GOT3 (cell line): ENCODE results near the gene TAF12.
"Not testable (repeated sequence)": the region's sequence is repeated elsewhere in the genome, so short reads cannot be mapped to it uniquely, and the experiment has no call there.

Experiments
- DNase-seq: peaks from one replicate; lab custom pipeline; 2025; ENCODE audit warnings: mixed read lengths; lab: John Stamatoyannopoulos, UW

TAF12 gene

GRCh38 chr1:28581531-28582247, 61.2 kb downstream of the TAF12 start:
- DNase-seq = peak; percentile 89

- DNase-seq = no peak
Measured at GRCh38 chr1:28580722-28581530, 61.9 kb downstream of the TAF12 start.

GRCh38 chr1:28579401-28579800, 63.5 kb downstream of the TAF12 start:
- no peak for DNase-seq

GRCh38 chr1:28578696-28579218, 64.1 kb downstream of the TAF12 start:
- DNase-seq = no peak

GRCh38 chr1:28577738-28578536, 64.9 kb downstream of the TAF12 start:
- no peak for DNase-seq

- no peak for DNase-seq
Measured at GRCh38 chr1:28577052-28577678, 65.7 kb downstream of the TAF12 start.

GRCh38 chr1:28573564-28573963, 69.3 kb downstream of the TAF12 start:
- no peak for DNase-seq

GRCh38 chr1:28572891-28573290, 70.0 kb downstream of the TAF12 start:
- not testable (repeated sequence) for DNase-seq

- no peak for DNase-seq
Measured at GRCh38 chr1:28571911-28572310, 71.0 kb downstream of the TAF12 start.

- DNase-seq = no peak
Measured at GRCh38 chr1:28566931-28567330, 75.9 kb downstream of the TAF12 start.

GRCh38 chr1:28565726-28566125, 77.1 kb downstream of the TAF12 start:
- DNase-seq = no peak

GRCh38 chr1:28565040-28565439, 77.8 kb downstream of the TAF12 start:
- DNase-seq = no peak

- no peak for DNase-seq
Measured at GRCh38 chr1:28564310-28564709, 78.6 kb downstream of the TAF12 start.

GRCh38 chr1:28560886-28561285, 82.0 kb downstream of the TAF12 start:
- DNase-seq = no peak
